ENCODE results near the gene STAC.
"Not testable (repeated sequence)": the region's sequence is repeated elsewhere in the genome, so short reads cannot be mapped to it uniquely, and the experiment has no call there.

Gene STAC

DNA sequence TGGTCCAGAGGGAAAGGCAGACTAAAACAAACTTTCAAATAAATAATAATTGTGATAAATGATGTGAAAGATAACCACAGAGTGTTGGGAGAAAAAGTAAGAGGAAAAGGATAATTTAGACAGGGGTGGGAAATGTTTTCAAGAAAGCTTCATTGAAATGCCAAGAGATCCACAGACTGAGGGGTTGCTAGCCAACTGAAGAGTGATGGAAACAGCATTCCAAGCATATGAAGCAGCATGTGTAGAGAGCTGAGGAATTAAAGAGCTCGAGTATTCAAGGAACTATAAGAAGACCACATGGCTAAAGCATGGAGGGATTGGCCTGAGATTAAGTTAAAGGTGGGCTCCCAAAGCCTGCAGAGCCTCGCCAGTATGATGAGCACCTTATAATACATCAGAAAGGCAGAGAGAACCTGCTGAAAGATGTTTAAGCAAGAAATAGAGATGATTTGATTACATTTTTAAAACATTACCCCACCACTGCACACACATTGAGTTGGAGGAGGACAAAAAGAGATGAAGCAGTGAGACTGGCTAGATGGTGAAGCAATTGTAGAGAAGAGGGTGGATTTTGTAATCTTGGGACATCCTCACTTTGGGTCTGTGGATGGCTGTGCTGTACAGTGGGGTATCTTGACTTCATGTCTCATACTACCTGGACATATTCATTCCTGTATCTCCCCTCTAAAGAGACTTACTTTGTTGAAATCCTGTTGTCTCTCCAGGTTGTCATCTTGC is 100.8 kb downstream of the STAC start:
- no peak for DNase-seq (ENCODE audit: low read depth, low spot score)

DNA sequence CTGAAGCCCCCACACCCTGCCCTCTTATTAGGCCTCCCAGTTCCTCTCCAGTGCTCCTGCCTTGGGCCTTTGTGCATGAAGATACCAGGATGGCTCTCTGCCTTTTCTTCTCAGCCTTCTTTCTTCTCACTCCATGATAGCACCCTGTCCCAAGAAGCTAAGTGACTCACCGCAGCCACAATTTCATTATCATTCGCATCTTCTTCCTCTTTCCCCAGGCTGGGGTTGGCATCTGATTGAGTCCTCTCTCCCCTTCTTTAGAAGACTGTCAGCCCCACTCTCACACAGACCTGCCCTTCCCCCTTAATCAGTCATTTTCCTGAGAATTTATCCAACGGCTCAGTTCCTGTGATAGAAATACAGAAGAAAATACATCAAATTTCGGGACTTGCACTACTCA is 102.0 kb downstream of the STAC start:
- DNase-seq (ENCODE audit: low read depth, low spot score) = no peak

DNA sequence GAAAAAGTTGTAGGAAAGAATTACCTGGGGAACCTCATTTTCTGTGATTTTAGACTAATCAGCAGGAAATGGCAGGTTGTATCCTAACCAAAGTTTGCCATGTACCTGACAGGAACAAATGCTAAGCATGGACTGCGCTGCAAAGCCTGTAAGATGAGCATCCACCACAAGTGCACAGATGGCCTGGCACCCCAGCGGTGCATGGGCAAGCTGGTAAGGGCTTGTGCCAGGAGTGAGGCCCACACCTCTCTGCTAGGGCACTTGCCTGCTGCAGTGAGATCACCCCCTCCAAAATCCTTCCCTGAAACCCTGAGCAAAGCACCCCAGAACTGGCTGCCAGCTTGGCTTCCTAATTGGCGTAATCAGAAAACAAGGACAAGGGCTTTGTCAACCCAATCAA is 102.6 kb downstream of the STAC start:
- no peak for DNase-seq (ENCODE audit: low read depth, low spot score)

DNA sequence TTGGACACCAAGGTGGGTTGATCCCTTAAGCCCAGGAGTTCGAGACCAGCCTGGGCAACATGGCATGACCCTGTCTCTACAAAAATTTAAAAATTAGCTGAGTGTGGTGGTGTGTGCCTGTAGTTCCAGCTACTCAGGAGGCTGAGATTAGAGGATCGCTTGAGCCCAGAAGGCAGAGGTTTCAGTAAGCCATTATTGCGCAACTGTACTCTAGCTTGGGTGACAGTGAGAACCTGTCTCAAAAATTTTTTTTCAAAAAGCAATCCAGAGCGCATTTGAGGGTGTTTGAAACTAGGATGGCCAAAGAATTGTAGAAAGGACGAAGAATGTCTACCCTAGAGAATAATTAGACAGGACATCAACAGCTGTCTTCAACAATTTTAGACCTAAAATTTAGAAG is 103.4 kb downstream of the STAC start:
- no peak for DNase-seq (ENCODE audit: low read depth, low spot score)

DNA sequence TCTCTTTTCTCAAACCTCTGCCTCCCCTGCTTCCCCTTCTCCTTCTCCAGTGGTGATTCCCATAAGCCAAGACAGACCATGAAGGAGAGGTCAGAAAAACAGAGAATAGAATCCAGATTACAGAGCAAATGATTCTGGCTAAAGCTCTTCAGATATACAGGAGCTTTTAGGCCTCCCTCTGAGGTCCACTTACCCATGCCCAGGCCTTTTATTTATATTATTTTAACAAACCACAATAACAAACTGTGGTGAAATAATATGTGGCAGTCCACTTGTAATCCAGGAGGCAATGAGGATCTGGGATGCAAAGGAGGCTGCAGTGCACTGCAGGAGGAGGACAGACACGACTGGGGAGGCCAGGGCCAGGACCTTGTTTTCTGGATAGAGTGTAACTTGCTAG is 104.1 kb downstream of the STAC start:
- no peak for DNase-seq (ENCODE audit: low read depth, low spot score)

DNA sequence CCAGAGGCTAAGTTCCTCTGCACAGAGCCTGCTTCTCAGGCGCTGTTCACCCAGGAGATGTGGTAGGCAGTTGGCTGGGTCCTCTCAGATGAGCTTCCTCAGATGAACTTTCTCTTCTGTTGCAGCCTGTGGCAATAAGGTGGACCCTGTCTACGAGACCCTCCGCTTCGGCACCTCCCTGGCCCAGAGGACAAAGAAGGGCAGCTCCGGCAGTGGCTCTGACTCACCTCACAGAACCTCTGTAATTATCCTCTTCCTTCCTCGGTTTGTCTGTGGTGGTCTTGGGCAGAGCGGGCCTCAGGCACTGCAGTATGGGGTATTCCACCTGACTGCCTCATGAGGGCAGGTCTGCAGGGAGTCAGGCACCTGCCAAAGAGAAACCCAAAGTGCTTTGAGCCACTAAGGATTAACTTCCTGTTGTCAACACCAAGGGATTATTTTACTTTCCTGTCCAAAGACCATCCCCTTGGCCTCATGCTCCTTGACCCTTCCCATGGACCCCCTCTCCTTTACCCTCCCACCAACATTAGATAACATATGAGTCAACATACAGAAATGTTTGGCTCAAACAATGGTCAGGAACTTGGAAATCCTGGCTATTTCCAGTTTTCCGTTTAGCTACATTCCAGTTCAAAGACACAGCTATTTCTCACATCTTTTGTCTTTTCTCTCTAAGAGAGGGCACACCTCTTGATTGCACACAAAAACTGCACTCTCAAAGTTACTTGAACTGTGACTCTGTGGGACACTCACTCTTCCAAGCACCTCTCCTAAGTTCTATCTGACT is 105.9 kb downstream of the STAC start:
- no peak for DNase-seq (ENCODE audit: low read depth, low spot score)

DNA sequence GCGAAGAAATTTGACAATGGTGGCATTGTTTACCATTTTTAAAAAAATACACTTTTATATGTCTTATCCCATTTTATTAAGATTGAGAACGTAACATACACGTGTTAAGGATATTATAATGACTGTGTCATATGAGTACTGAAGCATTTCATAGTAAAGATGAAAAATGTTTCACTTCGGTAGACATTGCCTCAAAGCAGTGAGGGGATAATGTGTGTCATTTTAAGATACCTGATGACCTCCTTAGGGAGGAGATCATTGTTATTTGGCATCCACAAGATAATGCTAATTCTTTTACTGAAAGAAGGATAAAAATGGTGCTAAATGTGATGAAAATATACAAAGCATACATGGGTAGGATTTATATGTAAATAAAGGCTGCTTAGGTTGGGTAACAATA is 107.3 kb downstream of the STAC start:
- no peak for DNase-seq (ENCODE audit: low read depth, low spot score)

DNA sequence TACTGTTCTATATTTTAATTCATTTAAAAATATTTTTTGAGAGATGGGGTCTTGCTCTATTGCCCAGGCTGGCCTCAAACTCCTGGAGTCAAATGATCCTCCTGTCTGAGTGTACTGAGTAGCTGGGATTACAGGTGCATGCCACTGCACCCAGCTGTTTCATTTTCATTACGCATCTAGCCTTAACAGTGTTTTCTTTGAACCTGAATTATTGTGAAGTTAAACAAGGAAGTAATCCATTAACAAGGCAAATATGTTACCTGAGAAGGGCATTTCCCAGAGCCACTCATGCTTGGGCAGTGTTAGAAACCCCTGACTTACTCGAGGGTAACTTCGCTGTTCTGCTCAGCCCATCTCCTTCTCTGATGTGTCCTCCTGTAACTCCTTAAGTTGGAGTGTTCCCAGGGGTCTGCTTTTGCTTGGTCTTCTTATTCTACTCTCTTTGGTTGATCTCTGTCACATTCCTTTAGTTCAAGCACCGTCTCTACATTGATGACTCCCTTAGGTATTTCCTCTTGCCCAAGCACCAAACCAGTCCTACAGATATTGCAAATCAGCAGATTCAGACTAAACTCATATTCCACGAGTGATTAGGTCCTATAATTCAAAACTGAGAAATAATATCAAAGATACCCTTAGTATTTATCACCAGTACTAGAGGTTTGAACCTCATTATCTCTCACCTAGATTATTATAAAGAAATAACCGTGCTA is 107.9 kb downstream of the STAC start:
- no peak for DNase-seq (ENCODE audit: low read depth, low spot score)

DNA sequence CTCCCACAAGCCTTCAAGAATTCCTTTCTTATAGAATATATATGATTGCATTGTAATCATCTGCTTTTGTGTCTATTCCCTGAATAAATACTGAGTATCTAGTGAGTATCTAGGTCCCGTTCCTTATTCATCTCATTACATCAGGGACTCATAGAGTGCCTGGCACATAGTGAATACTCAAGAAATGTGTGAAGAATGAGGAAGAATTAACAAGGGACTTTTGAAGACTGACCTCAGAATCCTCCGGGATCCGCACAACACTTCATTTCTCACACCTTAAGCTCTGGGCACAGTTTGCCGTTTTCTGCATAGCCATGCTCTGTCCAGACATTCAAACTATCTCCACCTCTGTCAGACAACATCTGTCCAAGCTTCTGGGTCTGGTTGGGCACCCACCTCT is 108.8 kb downstream of the STAC start:
- DNase-seq (ENCODE audit: low read depth, low spot score) = no peak

DNA sequence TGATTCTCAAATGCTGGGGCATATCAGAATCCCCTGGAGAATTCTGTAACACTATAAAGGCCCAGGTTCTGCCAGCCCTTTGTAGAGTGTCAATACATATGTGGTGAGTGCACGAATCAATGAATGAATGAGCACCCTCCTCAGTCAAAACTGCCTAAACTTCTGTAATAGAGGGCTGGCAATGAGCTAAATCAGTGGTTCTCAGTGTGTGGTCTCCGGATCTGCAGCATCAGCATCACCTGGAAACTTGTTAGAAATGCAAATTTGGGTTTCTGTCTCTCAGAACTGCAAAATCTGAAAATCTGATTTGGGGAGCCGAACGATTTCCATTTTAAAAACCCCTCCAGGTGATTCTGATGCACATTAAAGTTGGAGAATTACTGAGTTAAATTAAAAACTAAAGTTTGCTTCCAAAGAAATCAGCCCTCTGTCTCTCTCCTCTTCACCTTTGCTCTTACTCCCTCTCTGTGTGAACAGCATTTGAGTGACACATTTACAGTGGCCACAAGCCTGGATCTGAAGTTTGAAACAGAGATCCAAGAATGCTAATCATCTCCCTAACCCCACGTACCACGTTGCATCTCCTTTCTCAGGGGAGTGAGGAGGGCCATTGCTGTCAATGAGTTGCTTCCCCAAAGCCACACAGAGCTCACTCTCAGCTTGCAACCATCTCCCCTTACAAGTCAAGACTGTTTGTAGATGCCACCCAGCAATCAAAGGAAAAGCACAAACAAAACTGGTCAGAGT is 109.5 kb downstream of the STAC start:
- no peak for DNase-seq (ENCODE audit: low read depth, low spot score)

DNA sequence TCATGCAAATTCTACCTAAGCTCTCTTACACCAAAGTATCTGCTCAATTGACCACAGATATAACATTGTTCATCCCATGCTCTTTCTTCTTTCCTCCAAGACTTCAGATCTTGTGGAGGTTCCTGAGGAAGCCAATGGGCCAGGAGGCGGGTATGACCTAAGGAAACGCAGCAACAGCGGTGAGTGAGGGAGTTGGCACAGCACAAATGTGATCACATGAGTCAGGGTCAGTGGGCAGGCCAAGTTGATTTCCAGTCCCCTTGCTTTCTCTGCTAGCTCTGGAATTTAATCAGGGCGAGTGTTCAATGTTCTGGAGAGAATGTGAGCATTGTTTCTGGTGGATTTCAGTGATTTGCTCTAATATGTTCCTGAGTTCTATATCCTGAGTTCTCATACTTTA is 112.7 kb downstream of the STAC start:
- no peak for DNase-seq (ENCODE audit: low read depth, low spot score)

DNA sequence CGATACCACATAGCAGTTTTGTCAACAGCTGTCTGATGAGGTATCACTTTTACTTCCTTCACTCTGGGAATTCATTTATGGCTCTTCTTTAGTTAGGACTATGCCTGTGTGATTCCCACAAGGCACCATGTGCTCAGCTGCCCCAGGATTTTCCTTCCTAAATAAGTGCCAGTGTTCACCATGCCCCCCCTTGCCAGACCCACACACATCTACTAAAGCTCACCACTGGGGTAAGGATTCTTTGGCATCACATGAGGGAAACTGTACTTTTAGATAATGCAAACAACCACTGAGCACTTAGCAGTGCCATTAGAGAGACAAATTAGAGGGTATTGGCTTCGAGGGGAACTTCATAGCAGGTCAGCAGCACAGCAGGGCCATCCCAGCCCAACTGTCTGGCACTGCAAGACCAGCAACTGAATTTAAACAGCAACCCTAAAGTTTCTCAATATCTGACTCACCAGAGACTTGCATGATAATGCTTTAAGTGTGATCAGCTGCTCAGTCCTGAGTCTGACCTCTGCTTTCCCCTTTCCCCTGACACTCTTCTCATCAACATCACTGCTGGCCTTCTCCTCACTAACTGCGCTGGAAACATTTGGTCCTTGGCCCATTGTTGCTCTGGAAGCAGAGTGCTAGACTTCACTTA is 114.3 kb downstream of the STAC start:
- no peak for DNase-seq (ENCODE audit: low read depth, low spot score)

DNA sequence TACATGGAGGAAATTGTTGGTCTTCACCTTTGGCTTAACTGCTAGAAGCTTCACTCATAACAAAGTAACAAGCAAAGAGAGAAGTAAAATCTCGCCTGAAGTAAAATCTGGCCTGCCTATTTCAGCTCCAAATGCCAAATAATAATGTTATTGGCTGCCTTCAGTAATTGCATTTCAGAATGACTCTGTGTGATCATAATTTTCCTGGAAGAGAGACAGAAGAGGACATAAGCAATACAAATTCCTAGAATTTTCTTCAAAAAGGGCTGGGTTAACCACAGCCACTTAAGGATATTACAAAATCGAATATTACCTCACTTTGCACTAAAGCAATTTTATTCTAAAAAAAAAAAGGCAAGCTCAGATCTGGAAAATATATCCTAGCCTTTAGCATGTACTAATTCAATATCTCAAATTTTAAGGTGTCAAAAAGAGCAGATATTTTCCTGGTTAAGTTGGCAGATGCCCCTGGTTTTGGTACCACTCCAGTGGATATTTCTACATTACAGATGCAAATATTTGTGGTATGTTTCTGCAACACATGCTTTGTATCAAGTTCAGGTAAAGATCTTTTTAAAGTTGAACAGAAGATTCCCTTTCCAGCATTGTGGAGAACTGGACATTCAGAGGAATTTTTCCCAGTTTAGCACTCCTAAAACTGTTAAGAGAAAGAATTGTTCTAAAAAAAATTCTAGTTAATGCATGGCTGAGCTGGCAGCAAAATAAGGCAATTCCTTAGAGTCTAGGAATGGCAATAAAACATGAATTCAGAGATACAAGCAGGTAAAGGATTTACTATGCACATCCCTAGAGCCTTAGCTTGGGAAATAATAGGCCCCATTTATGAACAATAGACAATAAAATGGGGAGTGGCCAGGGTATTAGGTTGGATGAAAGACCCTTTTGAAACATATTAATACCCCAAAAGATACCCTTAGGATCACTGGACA is 116.7 kb downstream of the STAC start:
- no peak for DNase-seq (ENCODE audit: low read depth, low spot score)

DNA sequence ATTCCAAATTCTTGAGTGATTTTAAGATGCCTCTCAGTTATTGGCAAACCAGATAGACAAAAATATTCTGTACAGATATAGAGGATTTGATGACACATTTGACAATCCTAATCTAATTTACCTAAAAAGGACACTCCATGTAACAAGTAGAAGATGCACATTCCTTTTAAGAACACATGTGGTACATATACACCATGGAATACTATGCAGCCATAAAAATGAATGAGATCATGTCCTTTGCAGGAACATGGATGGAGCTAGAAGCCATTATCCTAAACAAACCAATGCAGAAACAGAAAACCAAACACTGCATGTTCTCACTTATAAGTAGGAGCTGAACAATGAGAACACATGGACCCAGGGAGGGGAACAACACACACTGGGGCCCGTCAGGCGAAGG is 119.7 kb downstream of the STAC start:
- DNase-seq (ENCODE audit: low read depth, low spot score) = not testable (repeated sequence)

DNA sequence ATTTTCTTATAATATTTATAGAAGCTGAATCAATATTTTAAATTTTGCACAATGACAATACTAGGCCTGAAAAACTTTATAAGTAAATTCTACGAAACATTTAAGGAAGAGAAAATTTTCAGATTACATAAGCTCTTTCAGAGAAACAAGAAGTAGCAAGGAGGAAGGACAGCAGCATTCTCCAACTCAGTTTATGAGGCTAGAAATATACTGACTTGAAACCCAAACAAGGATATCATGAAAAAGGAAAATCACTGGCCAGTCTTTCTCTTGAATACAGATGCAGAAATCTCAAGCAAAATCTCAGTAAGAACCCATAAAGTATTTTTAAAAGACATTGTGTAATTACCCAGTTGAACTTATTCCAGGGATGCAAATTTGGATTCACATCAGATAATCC is 121.3 kb downstream of the STAC start:
- DNase-seq (ENCODE audit: low read depth, low spot score) = no peak

DNA sequence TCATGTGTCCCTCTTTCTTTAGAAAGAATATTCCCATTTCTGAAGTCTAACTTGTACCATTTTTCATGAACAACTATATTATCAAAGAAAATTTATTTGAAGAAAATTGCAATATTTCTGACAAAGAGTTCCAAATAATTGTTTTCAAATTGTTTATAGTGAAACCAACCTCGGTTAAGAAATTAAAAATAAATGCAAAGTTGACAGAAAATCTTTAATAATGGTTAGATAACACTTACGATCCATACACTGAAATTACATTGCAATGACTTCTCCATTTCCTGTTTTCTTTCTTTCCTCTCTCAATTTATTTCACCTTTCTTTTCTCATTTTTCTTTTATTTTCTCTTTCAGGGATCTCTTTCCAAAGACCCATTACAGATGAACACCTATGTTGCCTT is 125.1 kb downstream of the STAC start:
- no peak for DNase-seq (ENCODE audit: low read depth, low spot score)

DNA sequence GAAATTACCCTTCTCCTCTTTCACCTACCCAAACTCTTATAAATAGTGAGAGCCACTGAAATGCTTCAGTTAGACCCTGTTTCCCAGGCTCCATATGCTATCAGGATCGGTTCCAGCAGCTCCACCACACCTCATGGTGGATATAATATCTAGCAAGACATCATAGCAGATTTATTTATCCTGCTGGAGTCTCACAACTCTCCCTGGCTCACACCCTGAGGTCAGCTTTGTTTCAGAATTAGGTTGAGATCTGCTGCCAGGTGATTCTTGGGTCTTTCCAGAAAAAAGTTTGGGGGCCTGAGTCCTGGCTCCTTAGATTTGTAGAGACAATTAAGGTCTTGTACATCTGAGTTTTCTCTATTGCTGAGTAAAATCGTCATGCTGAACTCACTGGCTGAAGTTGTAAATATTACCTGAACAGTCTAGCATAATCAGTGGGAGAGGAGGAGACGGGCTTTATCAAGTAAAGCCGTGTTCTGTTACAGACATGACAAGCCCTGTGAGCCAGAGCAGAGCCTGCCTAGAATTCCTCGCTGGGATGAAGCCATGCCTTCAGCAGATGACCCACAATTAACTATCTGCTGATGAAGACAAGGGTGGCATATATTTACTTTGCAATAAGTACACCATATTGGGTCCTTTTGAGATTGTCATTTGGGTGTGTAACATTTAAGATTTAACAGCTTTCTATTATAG is 131.6 kb downstream of the STAC start:
- no peak for DNase-seq (ENCODE audit: low read depth, low spot score)

DNA sequence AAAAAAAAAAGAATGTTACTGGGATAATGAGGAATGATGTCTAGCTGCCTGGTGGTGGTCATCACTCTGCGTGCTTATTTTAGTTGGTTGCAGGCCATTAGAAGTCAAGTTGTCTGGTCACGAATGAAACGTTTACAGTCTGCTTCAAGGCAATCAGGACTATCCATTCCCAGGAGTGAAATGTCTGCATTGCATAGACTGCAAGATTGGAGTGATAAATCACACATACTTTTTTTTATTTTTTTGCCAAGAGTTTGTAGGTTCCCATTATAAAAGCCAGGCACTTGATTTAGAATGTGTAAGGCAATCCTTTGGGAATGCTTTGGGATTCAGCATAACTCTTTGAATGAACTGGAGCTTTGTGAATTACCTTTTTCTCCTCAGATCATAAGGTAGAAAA is 132.3 kb downstream of the STAC start:
- DNase-seq (ENCODE audit: low read depth, low spot score) = no peak

DNA sequence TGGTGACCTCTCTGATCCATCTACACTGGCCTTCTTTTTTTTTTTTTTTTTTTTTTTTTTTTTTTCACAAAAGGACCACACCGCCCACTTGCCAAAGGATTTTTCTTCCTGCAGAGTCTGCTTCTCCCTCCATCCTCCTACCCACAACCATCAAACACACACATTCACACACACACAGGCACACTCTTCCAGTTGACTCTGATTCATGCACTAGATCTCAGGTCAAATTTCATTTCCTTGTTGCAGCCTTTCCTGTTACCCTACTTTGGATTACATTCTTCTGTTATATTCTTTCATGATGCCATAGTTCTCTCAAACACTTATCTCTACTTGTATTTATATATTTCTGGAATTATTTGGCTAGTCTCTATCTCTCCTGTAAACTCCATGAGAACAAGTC is 133.9 kb downstream of the STAC start:
- DNase-seq (ENCODE audit: low read depth, low spot score) = no peak

DNA sequence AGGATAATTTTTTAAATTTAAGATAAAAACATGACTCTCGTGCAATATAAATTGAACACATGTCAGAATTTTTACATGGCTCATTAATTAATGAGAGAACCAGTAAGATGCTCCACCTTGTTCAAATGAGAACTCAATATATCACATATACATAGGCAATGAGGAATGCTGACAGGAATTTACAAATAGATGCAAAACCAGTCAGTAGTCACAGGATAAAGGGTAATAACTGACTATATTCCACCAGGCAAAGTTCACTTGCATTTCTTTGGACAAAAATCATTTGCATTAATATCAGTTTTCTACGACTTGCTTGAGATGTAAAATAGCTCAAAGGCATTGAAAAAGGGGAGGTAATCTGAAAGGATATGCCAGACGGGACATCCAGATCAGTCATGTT is 139.4 kb downstream of the STAC start:
- DNase-seq (ENCODE audit: low read depth, low spot score) = no peak

Data from activated CD4-positive, CD25-positive, alpha-beta regulatory T cell treated with anti-CD3 and anti-CD28 coated beads, Interleukin-2, amount 50 U/mL, for 16 hours (primary cell).